Lower lobe of right lung (tissue), 2 donors: Measurements from ENCODE around the gene RNF213. TPM values are rescaled to one million over a fixed set of nuclear protein-coding genes. Genes with fewer than 3 reads are reported as not detected.

Experiments
- ATAC-seq, 2 donors: fragments of 200-7000 bp; cut with Tn5 transposase; one replicate each; pipeline ENCODE4 v1.9.1; 2020 to 2022; ENCODE audit warnings: mild to moderate bottlenecking in 2 of 2, moderate library complexity in 2 of 2
- DNase-seq: peaks from one replicate; pipeline ENCODE4 v3.0.0-alpha.2; 2020
- H3K27ac ChIP-seq: fragments of 200-600 bp; one replicate; pipeline ENCODE4 v1.8.0; 2022
- H3K27me3 ChIP-seq: fragments of 200-600 bp; one replicate; pipeline ENCODE4 v1.8.0; 2022; ENCODE audit warnings: low read depth
- H3K36me3 ChIP-seq: fragments of 200-600 bp; one replicate; pipeline ENCODE4 v1.8.0; 2022; ENCODE audit warnings: mild to moderate bottlenecking
- H3K4me1 ChIP-seq: fragments of 200-600 bp; one replicate; pipeline ENCODE4 v1.8.0; 2022
- H3K4me3 ChIP-seq: fragments of 200-600 bp; one replicate; pipeline ENCODE4 v1.8.0; 2022; ENCODE audit warnings: mild to moderate bottlenecking
- H3K9me3 ChIP-seq: fragments of 200-600 bp; one replicate; pipeline ENCODE4 v1.8.0; 2022
- CTCF ChIP-seq: fragments of 200-600 bp; IDR thresholded peaks from one replicate; pipeline ENCODE4 v1.8.0; 2022; ENCODE audit warnings: antibody characterized with exemption, mild to moderate bottlenecking
- intact Hi-C: fragments of 100-400 bp; cut with DNase I; formaldehyde crosslinking; loops from one replicate; pipeline ENCODE4 v1.11.0; 2022
- total RNA-seq: library from RNA; stranded (reverse); fragmentation: NEBNext Ultra II Directional; extraction: Animal tissue kit (Norgen Biotek cat#: 25700); gene quantifications from one replicate; pipeline ENCODE4 v1.2.1, GENCODE V29; 2021
- donor health status: DM: no; HTN: yes; CAD: no; lungs with severe emphysema.

RNF213 gene
- total RNA-seq, 1 donor from 2014 or later, result 300 TPM

GRCh38 chr17:80214012-80214877, 46.4 kb upstream of the RNF213 start:
- TF ChIP-seq CTCF, result no peak
- Histone ChIP-seq H3K27me3 (no peaks in the 10 kb centered on the region), H3K27ac (no peak overlapping the region), H3K36me3 (peaks cover 78% of the 10 kb centered on the region), H3K9me3 (no peaks in the 10 kb centered on the region), H3K4me1 (peaks cover 19% of the 10 kb centered on the region), H3K4me3 (no peak overlapping the region)
- intact Hi-C loops, result no loop called here
- no peak for DNase-seq
- ATAC-seq, result no peak

- Histone ChIP-seq H3K27me3 (no peaks in the 10 kb centered on the region), H3K4me1 (peaks cover 22% of the 10 kb centered on the region), H3K27ac (no peak overlapping the region), H3K4me3 (no peak overlapping the region), H3K36me3 (peaks cover 75% of the 10 kb centered on the region), H3K9me3 (no peaks in the 10 kb centered on the region)
- no peak for TF ChIP-seq CTCF
- ATAC-seq (no peak), DNase-seq (no peak)
- intact Hi-C loops, result no loop called here
Measured at GRCh38 chr17:80214878-80215210, 45.8 kb upstream of the RNF213 start.

- intact Hi-C loops, result no loop called here
- peaks cover 32% of the 10 kb centered on the region for H3K4me1 ChIP-seq
- DNase-seq, result no peak
- TF ChIP-seq CTCF, result no peak
- H3K27me3 ChIP-seq, result no peaks in the 10 kb centered on the region
- no peaks in the 10 kb centered on the region for H3K9me3 ChIP-seq
- no peak for ATAC-seq
- H3K27ac ChIP-seq, result no peak overlapping the region
- H3K4me3 ChIP-seq, result no peak overlapping the region
- H3K36me3 ChIP-seq, result peaks cover 55% of the 10 kb centered on the region
Measured at GRCh38 chr17:80216473-80217456, 43.9 kb upstream of the RNF213 start.

GRCh38 chr17:80217703-80218362, 42.8 kb upstream of the RNF213 start:
- peaks cover 45% of the 10 kb centered on the region for H3K36me3 ChIP-seq
- no peak for ATAC-seq

More at GRCh38 chr17:80217703-80218362, 42.8 kb upstream of the RNF213 start:
- Histone ChIP-seq H3K9me3 (no peaks in the 10 kb centered on the region), H3K27ac (no peak overlapping the region), H3K27me3 (no peaks in the 10 kb centered on the region), H3K4me3 (no peak overlapping the region), H3K4me1 (peaks cover 32% of the 10 kb centered on the region)
- TF ChIP-seq CTCF, result no peak
- DNase-seq, result no peak
- intact Hi-C loops, result no loop called here
